ENCODE measurements around the gene SLC38A3.

DNA sequence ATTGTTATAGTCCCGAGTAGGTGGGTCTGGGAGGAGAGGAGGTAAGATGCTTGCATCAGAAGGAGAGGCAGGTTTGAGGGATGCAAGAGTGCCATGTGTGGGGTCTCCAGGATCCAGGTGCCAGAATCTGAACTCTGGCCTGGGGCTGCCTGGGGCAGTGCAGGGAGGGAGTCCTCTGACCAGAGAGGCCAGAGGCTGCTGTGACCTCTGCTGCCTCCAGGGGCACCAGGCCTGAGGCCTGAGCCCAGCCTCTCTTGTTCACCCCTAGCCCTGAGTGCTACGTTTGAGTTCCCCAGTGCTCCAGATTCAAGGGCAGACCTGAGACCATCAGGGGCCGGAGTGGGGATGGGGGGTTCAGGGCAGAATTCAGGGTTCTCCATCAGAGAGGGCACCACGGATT, 7.4 kb downstream of the SLC38A3 start:
- TF ChIP-seq, protein P1, sequence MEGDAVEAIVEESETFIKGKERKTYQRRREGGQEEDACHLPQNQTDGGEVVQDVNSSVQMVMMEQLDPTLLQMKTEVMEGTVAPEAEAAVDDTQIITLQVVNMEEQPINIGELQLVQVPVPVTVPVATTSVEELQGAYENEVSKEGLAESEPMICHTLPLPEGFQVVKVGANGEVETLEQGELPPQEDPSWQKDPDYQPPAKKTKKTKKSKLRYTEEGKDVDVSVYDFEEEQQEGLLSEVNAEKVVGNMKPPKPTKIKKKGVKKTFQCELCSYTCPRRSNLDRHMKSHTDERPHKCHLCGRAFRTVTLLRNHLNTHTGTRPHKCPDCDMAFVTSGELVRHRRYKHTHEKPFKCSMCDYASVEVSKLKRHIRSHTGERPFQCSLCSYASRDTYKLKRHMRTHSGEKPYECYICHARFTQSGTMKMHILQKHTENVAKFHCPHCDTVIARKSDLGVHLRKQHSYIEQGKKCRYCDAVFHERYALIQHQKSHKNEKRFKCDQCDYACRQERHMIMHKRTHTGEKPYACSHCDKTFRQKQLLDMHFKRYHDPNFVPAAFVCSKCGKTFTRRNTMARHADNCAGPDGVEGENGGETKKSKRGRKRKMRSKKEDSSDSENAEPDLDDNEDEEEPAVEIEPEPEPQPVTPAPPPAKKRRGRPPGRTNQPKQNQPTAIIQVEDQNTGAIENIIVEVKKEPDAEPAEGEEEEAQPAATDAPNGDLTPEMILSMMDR (IDR thresholded peaks at IDR 0.05; ENCODE audit: low read depth, low read length) = no peak
- TF ChIP-seq EZH2phosphoT487 (IDR thresholded peaks at IDR 0.05; ENCODE audit: low read depth) = no peak

Data from OCI-LY3 (cell line).